ENCODE measurements around the gene DPYSL5.

DNA sequence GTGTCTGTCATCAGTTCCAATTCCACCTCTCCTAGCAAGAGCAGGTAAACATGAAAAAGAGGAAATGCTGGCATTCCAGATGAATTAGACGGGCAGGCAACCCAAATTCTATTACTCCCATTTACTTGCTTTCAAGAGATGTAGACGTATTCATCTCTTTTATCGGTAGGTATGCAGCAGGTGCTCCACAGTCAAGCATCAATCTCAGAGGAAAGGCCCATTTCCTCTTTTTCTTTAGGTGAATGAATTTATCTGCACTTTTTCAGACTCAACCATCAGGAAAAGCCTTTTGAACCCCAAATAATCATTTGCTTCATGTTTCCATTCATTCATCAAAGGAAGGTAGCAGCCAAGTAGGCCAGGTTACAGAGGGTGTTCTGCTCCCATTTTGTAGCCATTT is 27.9 kb downstream of the DPYSL5 start:
- TF ChIP-seq, protein P1, sequence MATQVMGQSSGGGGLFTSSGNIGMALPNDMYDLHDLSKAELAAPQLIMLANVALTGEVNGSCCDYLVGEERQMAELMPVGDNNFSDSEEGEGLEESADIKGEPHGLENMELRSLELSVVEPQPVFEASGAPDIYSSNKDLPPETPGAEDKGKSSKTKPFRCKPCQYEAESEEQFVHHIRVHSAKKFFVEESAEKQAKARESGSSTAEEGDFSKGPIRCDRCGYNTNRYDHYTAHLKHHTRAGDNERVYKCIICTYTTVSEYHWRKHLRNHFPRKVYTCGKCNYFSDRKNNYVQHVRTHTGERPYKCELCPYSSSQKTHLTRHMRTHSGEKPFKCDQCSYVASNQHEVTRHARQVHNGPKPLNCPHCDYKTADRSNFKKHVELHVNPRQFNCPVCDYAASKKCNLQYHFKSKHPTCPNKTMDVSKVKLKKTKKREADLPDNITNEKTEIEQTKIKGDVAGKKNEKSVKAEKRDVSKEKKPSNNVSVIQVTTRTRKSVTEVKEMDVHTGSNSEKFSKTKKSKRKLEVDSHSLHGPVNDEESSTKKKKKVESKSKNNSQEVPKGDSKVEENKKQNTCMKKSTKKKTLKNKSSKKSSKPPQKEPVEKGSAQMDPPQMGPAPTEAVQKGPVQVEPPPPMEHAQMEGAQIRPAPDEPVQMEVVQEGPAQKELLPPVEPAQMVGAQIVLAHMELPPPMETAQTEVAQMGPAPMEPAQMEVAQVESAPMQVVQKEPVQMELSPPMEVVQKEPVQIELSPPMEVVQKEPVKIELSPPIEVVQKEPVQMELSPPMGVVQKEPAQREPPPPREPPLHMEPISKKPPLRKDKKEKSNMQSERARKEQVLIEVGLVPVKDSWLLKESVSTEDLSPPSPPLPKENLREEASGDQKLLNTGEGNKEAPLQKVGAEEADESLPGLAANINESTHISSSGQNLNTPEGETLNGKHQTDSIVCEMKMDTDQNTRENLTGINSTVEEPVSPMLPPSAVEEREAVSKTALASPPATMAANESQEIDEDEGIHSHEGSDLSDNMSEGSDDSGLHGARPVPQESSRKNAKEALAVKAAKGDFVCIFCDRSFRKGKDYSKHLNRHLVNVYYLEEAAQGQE (IDR thresholded peaks at IDR 0.05; ENCODE audit: insufficient read depth in 1 of 2, low read depth in 2 of 2, low read length in 2 of 2): no peak
- TF ChIP-seq SIN3A (IDR thresholded peaks at IDR 0.05; ENCODE audit: borderline replicate concordance, insufficient read depth, low read length): no peak

Measured in PFSK-1 (cell line).